HG02610 (cell line): Measurements from ENCODE around the gene LRSAM1.

Experiments used
- ATAC-seq: cut with Tn5 transposase; IDR thresholded peaks from one replicate; pipeline ENCODE4 v1.9.1; 2021; ENCODE audit warnings: mild to moderate bottlenecking, moderate library complexity; ENCODE audit not compliant: unreplicated experiment

Gene LRSAM1

DNA sequence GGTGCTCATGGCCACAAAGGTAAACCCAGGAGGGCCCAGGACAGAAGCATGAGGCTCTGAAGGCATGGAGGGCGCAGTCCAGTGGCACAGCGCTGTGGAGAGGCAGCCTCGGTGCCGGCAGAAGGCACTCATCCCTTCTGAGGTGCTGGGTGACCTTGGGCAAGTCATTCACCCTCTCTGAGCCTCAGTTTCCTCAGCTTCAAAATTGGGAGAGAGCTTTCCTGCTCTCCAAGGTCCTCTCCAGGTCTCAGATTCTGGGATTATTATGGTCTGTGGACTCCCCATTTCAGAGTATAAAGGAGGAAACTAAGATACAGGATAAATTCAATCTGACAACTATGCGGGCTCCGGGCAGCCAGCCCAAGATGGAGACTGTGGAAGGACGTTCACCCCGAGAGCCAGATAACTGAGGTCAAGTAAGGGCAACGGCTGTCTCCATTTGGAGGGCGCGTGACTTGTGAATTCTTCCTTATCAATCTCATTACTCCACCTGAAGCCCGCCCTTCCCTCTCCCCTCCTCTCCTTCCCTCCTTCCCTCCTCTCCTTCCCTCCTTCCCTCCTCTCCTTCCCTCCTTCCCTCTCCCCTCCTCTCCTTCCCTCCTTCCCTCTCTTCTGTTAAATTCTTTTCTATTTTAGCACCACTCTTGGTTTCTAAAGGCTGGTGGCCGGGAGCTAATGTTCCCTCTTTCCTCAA lies 58.1 kb downstream of the LRSAM1 start:
- no peak for ATAC-seq

DNA sequence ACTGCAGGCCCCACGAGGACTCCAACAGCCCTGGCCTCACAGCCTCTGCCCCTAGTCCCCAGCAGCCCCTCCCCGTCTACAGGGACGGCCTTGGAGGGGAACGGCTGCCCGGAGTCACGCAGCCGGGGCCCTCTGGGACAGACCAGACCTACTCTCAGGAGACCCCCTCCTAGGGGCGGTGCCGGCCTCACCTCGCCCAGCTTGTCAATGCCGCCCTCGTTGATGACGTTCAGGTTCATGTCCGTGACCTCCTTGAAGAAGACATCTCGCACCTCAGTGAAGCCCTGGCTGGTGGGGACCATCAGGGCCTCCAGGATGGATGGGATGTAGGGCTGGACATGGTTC lies 58.6 kb downstream of the LRSAM1 start:
- ATAC-seq, result no peak

DNA sequence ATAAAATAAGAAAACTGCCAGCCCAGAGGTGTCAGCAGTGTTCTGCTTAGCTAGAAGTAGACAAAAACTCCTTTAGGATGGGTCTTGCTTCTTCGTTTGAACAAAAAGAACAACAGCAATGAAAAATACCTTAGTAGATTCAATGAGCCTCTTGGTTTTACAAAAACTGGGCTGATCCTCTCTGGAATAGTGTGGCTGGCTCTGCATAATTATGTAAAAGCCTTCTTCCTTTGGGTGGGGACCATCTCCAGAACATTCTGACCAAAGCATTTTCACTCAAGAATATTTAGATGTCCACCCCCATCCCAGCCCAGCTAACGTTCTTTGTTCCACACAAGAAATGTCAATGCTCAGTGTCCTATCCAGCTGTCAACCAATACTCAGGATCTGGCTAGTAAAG lies 63.2 kb downstream of the LRSAM1 start:
- ATAC-seq, result no peak

DNA sequence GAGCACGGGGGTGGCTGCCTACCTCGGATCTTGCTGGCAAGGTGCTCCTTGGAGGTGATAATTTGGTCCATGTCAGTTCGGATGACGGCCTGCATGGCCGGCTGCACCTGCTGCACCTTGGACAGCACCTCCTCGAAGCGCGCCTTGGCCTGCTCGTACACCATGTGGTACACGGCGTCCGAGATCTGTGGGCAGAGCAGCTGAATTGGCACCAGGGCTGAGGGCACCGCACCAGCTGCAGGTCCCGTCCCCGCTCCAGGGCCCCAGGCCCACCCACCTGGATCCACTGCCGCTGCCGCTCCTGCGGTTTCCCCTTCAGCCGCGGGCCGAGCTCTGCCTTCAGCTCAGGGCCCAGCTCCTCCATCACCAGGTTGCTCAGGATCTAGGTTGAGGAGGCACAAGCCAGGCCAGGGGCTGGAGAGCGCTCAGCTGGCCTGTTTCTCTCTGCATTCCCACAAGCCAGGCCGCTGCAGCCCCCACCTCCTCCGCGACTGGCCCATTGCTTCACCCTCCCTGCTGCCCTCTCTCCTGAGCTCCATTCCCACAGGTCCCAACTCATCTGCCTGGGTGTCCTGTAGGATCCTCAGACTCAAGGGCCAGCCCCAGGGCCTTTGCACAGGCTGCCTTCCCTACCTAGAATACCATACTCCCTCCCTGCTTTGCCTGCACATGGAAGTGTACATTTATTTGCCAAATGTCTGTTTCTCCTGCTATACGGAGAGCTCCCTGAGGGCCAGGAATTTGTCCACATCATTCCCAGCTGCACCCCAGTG lies 65.7 kb downstream of the LRSAM1 start:
- no peak for ATAC-seq

DNA sequence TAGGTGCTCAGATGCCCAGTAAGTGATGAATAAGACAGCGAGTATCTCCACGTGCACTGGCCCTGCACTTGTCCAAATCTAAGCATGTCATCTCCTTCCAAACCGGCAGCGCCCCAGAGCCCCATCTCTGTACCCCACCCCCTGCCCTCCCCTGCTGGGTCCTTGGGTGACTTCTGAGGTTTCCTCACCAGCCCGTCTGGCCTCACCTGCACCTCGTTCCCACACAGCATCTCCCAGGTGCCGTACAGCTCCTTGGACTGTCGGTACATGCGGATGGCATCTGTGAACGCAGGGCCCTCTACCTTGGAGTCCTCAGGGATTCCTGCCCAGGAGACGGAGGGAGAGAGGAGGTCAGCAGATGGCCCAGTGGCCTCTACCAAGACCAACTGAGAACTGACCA lies 66.3 kb downstream of the LRSAM1 start:
- ATAC-seq, result no peak

DNA sequence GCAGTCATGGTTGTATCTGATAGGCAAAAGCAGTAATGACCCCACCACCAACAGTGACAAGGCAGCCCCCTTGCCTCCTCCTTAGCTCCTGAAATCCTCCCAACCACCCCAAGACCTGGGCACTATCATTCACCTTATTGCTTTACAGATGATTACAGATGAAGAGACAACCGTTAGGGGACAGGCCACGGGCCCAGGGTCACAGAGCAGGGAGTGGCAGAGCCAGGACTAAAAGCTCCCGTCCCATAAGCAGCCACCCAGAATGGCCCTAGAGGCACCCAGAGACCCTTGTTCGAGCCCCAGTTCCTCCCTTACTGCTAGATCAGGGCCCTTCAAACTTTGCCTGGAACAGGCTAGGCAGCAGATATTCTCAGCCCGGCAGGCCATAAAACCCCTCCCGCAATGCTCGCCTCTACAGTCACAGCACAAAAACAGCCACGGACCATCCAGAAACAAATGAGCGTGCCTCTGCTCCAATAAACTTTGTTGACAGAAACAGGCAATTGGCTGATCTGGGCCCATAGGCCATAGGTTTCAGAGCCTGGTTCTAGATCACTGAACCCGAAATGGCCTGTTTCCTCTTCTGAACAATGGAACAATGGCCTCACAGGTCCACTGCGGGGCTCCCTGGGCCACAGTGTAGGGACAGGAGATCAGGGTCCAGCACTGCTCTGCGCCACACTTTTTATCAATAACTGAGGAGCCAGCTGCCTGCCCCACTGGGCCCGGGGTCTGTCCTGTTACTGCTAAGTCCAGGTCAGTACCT lies 67.0 kb downstream of the LRSAM1 start:
- ATAC-seq, result no peak

DNA sequence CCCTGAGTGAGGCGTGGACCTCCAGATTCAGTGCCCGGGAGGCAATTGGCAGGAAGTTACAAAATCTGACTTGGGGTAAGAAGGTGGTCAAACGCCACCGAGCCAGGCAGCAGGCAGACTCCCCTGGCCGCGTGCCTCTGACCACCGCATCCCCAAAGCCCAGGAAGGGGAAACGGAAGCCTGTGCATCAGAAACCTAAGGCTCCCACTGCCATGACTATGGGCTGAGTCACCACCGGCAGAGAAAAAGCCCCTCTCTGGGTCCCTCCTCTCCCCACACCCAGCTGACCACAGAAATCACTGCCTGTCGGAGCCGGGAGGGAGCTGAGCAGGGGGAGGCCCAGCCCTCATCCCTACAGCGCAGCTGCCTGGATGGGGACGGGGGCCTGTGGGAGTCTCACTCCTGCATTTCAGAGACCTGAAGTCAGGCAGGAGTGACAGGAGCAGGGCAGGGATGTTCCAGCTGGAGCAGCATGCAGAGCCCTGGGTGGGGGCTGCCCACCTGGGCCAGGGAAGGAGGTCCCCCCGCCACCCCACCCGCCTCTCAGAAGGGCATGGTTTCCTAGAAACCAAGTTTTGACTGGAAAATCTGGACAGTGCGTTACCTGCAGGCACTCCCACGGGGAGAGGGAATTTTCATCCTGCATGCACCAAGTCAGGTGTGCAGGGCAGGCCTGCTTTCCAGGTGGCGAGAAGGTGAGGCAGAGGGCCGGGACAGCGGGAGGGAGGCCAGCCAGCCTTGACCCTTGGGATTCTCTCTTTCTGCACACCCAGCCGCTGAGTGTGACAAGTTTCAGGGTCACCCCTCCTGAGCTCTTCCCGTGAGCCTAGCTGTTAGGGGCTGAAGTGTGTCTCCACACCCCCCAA lies 68.2 kb downstream of the LRSAM1 start:
- ATAC-seq, result peak; percentile 55

DNA sequence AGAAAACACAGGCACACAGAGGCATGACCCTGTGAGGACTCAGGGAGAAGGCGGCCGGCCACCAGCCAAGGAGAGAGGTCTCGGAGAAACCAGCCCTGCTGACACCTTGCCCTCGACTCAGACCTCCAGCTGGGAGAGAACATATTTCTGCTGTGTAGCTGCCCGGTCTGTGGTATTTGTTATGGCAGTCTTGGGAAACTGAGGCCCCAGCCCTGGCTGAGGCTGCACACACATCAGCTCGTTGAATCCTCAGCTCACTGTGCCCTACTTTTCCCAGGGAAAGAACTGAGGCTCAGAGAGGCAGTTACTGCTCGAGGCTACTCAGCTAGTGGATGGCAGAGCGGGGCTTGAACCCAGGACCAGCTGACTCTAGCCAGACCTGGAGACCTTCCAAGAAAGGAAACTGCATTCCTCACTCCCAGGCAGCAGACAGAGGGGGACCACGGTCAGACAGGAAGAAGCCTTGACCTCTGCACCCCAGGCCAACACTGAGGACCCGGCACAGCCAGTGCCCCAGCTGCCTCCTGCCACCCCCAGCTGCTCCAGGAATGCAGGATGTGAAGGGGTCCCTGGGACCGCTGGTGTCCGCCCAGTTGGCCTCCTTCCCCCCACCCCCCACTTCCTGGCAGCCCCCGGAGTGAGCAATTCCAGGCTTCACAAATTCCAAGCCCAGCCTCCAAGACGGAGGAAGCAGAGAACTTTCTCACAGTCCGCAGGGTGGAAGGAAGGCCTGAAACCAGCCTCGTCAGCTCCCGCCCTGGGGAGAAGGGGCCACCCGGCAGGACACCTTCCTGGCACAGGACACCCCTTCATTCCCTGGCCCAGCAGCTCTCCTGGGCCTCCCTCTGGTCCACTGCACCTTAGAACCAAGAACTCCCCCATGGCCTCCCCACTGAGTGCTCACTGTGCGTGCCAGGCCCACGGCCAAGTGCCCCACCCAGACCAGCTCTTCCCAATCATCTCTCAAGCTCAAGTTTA lies 69.9 kb downstream of the LRSAM1 start:
- no peak for ATAC-seq

DNA sequence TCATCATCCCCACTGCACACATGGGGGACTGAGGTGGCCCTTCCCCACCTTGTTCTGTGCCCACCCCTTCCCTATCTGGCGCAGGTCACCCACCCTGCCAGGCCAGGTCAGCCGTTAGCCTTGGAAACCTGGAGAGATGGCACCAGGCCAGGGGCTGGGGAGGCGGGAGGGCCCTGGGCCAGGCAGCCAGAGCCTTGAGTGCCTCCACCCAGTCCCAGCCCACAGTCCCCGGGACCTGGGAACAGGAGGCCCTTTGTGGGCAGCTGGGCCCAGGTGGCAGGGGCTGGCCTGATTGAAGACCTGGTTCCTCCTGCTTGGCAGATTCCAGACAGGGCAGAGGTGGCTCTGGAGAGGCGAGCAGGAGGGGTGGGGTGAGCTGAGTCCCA lies 70.6 kb downstream of the LRSAM1 start:
- ATAC-seq, result no peak

DNA sequence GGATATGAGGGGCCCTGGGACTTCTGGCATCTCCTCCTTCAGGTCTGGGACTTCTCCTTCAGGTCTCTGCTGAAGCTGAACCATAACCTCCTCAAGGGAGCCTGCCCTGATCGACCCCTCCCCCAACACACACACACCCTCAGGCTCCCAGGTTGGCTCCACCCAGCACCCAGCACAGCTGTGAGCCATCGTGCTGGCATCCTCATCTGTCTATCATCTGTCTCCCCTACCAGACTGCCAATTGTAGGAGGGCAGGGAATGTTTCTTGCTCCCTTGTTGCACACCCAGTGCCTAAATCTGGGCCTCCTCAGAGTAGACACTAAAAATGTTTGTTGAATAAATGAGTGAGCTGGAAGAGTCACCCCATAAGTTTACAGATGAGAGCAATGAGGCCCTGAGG lies 71.4 kb downstream of the LRSAM1 start:
- no peak for ATAC-seq

DNA sequence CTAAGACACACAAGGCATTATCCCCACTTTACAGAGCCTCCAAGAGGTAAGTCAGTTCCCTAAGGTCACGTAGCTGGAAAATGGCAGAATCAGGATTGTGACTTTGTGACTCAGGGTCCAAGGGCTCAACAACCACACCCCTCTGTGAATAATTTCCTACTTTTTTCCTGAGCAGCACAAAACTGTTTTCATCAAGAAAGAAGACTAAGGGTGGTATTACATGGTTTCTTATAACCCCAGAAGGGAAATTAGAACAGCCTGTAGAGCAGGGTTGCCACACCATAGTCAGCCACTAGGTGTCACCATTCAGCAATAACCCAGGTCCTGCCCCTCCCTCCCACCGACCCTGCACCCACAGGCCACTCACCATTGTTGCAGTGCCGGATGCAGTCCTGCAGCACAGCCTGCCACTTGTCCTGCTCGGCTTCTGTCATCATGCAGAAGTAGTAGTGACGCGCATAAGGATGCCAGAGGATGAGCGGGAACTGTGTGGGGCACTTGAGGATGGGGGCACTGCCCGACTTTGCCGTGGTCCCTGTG lies 72.1 kb downstream of the LRSAM1 start:
- ATAC-seq, result no peak

DNA sequence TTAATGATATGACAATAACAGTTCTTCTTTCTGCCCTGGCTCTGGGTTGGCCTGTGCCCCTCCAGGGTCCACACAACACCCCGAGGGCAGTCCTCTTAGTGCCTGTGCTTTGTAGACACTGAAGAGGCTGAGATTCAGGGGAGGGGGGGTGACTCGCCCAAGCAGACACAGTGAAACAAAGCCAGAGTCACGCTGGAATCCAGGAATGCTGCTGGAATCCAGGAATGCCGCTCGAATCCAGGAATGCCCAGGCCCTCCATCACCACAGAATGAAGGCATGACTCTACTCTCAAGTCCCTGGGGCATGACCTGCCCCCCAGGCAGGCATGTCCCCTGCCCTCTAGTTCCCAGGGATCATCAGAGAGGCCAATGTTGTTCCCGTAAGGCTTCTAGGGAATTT lies 73.1 kb downstream of the LRSAM1 start:
- no peak for ATAC-seq

DNA sequence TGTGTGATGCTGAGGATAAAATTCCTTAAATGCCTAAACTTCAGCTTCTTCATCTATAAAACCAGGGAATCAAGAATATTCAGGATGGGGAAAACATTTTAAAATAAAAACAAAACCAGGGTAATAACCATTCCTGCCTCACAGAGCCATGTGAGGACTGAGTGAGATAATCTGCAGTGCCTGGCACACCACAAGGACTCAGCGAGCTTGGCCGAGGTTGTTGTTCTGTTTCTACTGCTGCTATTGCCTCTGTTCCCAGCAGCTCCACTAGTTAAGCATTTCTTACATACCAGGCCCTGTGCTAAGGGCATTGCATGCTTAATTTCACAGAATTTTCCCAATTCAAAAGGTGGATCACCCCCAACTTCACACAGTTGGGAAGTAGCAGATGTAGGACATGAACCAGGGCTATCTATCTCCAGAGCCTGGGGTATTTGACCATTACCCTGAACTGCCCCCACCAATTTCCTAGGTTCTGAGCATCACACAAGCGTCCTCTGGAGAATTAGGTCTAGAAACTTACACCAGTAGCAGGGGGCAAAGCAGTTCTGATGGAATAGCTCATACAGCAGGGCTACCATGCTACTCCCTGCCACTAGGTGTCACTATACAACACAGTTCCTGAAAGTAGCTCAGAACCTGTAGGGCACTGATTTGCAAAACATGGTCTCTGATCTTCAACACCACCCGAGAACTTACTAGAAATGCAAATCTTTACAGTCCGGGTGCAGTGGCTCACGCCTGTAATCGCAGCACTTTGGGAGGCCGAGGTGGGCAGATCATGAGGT lies 74.3 kb downstream of the LRSAM1 start:
- no peak for ATAC-seq

DNA sequence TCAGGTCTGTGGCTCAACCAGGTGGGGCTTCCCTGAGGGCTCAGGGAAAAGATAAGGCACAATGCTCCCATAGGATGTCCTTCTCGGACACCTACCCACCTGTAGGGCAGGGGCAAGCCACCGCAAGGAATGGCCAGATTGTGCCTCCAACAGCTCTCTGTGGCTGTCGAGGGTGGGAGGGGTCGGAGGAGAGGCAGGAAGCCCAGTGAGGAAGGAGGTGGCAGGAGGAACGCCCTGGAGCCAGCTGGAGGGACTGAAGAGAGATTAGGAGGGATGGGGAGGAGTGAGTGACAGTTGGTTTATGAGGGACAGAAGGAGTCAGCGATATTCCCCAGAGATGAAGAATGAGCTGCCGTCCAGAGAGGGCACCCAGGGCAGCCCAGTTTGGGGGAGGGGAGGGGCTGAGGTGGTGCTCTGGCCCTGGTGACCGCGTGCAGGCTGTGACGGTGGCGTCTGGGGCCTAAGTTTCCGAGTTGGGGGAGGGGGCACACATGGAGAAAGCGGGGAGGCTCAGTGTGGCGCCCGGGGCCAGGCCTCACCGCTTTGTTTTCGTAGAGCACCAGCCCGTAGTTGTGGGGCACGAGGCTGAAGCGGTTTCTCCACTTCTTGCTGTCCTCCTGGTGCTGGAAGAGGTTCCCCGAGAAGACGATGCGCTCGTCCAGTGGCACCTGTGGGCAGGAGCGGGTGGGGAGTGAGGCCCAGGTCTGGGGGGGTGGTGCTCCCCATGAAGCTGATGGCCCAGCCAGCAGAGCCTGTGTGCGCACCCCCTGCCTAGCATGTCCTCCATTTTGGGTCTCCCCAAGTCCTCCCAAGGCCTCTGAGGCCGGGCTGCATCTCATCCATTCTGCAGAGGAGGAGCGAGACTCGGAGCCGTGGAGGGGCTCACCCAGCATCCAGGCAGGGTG lies 75.6 kb downstream of the LRSAM1 start:
- ATAC-seq, result no peak

DNA sequence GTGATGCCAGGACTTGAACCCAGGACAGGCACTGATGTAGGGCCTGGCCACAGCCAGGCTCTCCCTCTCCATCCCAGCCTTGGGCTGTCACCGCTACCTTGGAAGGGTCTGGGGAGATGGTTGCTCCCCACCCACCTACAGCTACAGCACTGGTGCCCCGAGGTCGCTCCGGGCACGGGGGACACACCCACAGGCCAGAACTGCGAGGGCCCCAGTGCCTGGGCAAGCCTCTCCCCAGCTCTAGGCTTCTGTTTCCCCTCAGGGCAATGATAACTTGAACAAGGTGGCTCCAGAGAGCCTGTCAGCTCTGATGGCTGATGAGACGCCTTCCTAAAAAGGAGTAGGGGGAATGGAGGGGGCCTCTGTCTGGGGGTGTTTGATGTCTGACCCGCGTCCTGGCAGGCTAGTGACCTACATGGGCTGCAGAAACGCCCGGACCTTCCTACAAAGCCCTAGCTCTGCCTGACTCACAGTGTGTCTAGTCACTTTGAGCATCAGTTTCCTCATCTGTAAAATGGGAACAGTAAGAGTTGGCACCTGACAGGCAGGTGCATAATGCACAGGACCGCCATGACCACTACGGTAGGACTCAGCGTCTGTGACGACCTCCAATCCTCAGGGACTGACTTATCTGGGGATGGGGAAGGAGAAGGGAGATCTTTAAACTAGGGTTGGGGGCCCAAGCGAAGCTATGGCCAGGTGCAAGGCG lies 76.4 kb downstream of the LRSAM1 start:
- no peak for ATAC-seq

DNA sequence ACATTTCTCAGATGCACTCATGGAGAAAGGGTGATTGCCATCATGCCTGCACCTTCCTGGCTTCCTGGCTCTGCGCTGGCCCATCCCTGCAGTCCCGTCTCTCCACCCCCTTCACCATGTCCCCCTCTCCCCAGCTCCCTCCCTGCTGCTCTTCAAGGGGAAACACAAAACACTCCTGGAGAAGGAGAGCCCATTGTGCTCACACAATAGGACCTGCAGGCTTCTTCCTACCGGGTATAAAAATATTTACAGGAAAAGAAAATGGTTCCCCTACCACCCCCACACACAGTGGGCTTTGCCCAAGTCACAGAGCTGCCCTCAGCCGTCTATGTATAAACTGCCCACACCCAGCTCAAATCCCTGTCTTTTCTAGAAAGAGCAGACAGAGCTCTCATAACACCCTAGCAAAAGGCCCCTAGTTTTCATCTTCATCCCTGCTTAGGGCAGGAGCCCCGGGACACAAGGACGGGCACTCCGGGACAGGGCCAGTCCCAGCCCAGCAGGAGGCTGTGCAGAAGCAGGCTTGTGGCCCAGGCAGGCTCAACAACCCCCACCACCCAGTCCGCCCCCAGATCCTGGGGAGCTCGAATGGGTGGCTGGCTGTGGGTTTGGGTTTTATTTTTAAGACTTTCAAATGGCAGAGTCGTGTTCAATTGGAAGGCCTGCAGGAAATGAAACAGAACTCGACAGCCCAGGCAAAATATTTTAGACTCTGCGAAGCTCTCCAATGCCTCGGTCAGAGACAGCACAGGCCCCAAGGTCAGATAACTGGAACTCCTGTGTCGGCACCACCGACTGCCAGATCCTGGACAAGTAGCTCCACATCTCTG lies 77.3 kb downstream of the LRSAM1 start:
- ATAC-seq, result no peak
